ENCODE results near the gene STT3A. TPM values are rescaled to one million over a fixed set of nuclear protein-coding genes. Genes with fewer than 3 reads are reported as not detected.

STT3A gene
- polyA plus RNA-seq, 1 donor (not counting 4 experiments of a cell fraction or from before 2014, with no cell fraction given), result 183 TPM

DNA sequence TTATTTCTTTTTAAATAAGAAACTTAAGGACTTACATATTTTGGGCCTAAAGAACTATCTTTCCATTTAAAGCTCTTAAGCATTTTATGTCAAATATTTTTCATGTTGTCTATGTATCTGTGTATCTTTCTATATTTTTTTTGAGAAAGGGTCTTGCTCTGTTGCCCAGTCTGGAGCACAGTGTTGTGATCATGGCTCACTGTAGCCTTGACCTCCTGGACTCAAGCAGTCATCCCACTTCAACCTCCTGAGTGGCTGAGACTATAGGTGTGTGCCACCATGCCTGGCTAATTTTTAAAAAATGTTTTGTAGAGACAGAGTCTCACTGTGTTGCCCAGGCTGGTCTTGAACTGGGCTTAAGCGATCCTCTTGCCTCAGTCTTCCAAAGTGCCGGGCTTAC, 8.0 kb downstream of the STT3A start:
- Histone ChIP-seq H3K9ac (ENCODE audit: control insufficient read depth, extremely low read depth, insufficient read depth, low read length) (no peak overlapping the region), H3K4me2 (ENCODE audit: control insufficient read depth, extremely low read depth, insufficient read depth, low read depth, low read length) (no peak overlapping the region), H3K27ac (ENCODE audit: control insufficient read depth, insufficient read depth, low read length) (no peak overlapping the region), H3K9me3 (ENCODE audit: control insufficient read depth, low read depth, low read length) (no peaks in the 10 kb centered on the region), H4K20me1 (ENCODE audit: control insufficient read depth, extremely low read depth, insufficient read depth, low read length) (no peaks in the 10 kb centered on the region), H3K4me1 (ENCODE audit: control insufficient read depth, extremely low read depth, insufficient read depth, low read length) (no peaks in the 10 kb centered on the region), H2AFZ (ENCODE audit: control insufficient read depth, low read length) (no peak overlapping the region), H3K9me1 (ENCODE audit: control insufficient read depth, extremely low read depth, insufficient read depth, low read length) (no peaks in the 10 kb centered on the region), H3K36me3 (ENCODE audit: control insufficient read depth in 2 of 2, extremely low read depth in 1 of 2, insufficient read depth in 2 of 2, low read length in 2 of 2) (peaks cover 19 to 31% of the 10 kb centered on the region in 2 experiments), H3K27me3 (ENCODE audit: control insufficient read depth, extremely low read depth, insufficient read depth, low read length) (no peaks in the 10 kb centered on the region), H3K79me2 (ENCODE audit: control insufficient read depth, insufficient read depth, low read length) (peaks cover 18% of the 10 kb centered on the region), H3K4me3 (ENCODE audit: control insufficient read depth in 2 of 3, extremely low read depth in 1 of 3, insufficient read depth in 2 of 3, low read depth in 1 of 3, low read length in 3 of 3) (no peak overlapping the region)
- TF ChIP-seq, protein P1, sequence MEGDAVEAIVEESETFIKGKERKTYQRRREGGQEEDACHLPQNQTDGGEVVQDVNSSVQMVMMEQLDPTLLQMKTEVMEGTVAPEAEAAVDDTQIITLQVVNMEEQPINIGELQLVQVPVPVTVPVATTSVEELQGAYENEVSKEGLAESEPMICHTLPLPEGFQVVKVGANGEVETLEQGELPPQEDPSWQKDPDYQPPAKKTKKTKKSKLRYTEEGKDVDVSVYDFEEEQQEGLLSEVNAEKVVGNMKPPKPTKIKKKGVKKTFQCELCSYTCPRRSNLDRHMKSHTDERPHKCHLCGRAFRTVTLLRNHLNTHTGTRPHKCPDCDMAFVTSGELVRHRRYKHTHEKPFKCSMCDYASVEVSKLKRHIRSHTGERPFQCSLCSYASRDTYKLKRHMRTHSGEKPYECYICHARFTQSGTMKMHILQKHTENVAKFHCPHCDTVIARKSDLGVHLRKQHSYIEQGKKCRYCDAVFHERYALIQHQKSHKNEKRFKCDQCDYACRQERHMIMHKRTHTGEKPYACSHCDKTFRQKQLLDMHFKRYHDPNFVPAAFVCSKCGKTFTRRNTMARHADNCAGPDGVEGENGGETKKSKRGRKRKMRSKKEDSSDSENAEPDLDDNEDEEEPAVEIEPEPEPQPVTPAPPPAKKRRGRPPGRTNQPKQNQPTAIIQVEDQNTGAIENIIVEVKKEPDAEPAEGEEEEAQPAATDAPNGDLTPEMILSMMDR (optimal IDR thresholded peaks at IDR 0.05 in 1 of 3, IDR thresholded peaks at IDR 0.05 in 1 of 3, conservative IDR thresholded peaks at IDR 0.05 in 1 of 3; ENCODE audit: extremely low read depth in 1 of 3, insufficient read depth in 2 of 3, low read length in 3 of 3), result no peak
- no peak for TF ChIP-seq EZH2 (IDR thresholded peaks at IDR 0.05; ENCODE audit: low read length)
- FAIRE-seq, result no peak
- dilution Hi-C loops (cut with MboI; ENCODE audit: extremely low pct_ligation_motif_present, low sequenced_read_pairs), result no loop called here
- no peak for DNase-seq (ENCODE audit: low read depth, low spot score)

DNA sequence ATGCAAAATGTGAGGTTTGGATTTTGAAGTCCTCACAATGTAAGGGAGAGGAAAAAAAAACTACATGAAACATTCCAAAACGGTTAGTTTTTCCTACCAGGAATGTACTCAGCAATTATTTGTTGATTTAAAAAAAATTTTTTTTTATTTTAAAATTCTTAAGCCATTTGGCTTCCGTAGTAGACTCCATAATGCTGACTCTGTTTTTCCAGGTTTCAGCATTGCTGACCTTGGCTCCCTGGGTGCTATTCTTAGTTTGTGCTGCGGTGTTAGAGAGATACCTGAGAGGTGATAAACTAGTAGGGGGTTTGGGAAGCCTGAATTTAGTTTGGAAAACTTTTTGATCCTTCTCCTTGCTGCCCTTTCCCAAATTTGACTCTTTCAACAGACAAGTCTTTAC, 10.6 kb downstream of the STT3A start:
- no peak for TF ChIP-seq EZH2 (IDR thresholded peaks at IDR 0.05; ENCODE audit: low read length)
- TF ChIP-seq, protein P1 (optimal IDR thresholded peaks at IDR 0.05 in 1 of 3, IDR thresholded peaks at IDR 0.05 in 1 of 3, conservative IDR thresholded peaks at IDR 0.05 in 1 of 3; ENCODE audit: extremely low read depth in 1 of 3, insufficient read depth in 2 of 3, low read length in 3 of 3), result no peak
- Histone ChIP-seq H3K9me3 (ENCODE audit: control insufficient read depth, low read depth, low read length) (no peaks in the 10 kb centered on the region), H4K20me1 (ENCODE audit: control insufficient read depth, extremely low read depth, insufficient read depth, low read length) (no peaks in the 10 kb centered on the region), H3K4me2 (ENCODE audit: control insufficient read depth, extremely low read depth, insufficient read depth, low read depth, low read length) (no peak overlapping the region), H3K36me3 (ENCODE audit: control insufficient read depth in 2 of 2, extremely low read depth in 1 of 2, insufficient read depth in 2 of 2, low read length in 2 of 2) (peaks cover 31 to 44% of the 10 kb centered on the region in 2 experiments), H3K9me1 (ENCODE audit: control insufficient read depth, extremely low read depth, insufficient read depth, low read length) (no peaks in the 10 kb centered on the region), H3K27ac (ENCODE audit: control insufficient read depth, insufficient read depth, low read length) (no peak overlapping the region), H3K79me2 (ENCODE audit: control insufficient read depth, insufficient read depth, low read length) (peaks cover 3% of the 10 kb centered on the region), H2AFZ (ENCODE audit: control insufficient read depth, low read length) (no peak overlapping the region), H3K4me1 (ENCODE audit: control insufficient read depth, extremely low read depth, insufficient read depth, low read length) (no peaks in the 10 kb centered on the region), H3K4me3 (ENCODE audit: control insufficient read depth in 2 of 3, extremely low read depth in 1 of 3, insufficient read depth in 2 of 3, low read depth in 1 of 3, low read length in 3 of 3) (no peak overlapping the region), H3K27me3 (ENCODE audit: control insufficient read depth, extremely low read depth, insufficient read depth, low read length) (no peaks in the 10 kb centered on the region), H3K9ac (ENCODE audit: control insufficient read depth, extremely low read depth, insufficient read depth, low read length) (no peak overlapping the region)
- dilution Hi-C loops (cut with MboI; ENCODE audit: extremely low pct_ligation_motif_present, low sequenced_read_pairs), result no loop called here
- DNase-seq (ENCODE audit: low read depth, low spot score) (no peak), FAIRE-seq (no peak)
